Amygdala (tissue), 56 donors: ENCODE results near the gene EPHB1.

Experiments
- DNase-seq, 56 donors: peaks; one replicate each; lab custom pipeline; 2025; lab: John Stamatoyannopoulos, UW

EPHB1 gene

DNA sequence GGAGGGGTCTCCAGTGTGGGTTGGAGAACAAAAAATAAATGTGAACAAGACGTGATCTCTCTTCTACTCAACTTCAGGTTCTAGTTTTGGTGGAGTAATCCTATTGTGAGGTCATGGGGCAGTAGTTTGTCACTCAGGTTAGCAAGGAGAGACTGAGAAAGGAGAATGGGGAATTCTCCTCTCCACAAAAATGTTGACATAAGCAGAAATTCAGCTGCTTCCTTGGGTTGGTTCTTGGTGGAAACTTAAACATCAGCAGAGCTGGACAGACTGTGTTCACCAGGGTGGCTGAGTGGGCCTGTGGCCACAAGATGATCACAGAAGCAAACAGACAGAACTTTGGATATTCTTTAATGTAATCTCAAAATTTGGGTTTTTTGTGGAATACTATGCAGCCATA is 78.7 kb downstream of the EPHB1 start:
- DNase-seq = no peak

DNA sequence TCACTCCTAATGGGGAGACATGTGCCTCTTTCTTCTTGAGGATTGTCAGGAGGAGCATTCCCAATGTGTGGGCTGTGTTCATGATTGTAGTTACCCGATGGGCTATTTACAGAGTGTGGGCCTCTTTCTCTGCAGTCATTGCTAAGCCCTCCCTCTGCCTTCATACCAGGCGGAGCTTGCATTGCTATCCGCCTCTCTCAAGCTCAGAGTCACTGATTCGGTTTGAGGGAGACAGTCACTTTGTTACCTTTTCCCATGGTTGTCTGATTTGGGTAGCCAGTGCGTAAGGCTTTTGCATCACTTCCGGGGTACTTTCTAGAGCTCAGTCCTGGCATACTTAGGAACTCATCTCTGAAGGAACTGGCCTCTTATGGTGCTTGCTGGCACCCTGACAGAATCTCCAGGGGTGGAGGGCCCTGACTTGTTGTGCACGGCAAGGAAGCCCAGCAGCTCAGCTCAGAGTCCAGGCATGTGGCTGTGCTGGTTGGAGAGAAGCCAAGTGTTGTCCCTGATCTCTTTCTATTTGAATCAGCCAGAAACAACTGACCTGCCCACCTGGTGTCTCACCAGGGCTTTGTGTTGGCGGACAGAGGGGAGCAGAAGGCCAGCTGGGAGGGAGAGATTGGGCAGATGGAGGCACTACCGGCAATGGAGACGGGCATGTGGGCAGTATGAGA is 79.8 kb downstream of the EPHB1 start:
- peak in 3 of 56 donors; percentile 17 to 52 (median 34) for DNase-seq

GRCh38 chr3:134876836-134877235 is 81.8 kb downstream of the EPHB1 start:
- no peak for DNase-seq

DNA sequence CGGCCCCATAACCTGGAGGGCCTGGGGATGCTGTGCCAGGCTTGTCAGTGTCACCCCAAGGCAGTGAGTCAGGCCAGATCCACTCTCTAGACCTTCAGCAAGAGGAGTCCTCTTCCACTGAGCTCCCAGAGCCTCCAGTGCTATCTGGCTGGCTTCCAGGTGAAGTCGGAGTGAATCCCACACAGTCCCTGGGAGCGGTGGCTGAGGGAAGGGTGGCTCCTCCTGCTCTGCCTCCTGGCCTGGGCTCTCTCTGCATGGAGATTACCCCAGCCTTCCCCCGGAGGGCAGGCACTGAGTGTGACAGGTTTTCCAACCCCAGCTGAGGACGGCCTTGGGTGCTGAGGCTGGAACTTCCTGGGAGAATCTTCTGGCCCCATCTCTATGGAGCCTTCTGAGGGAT is 82.7 kb downstream of the EPHB1 start:
- DNase-seq = no peak

- peak in 8 of 56 donors; percentile 6 to 46 (median 13) for DNase-seq
Observed at GRCh38 chr3:134879990-134880389, 84.9 kb downstream of the EPHB1 start.

- no peak for DNase-seq
Observed at GRCh38 chr3:134880431-134880830, 85.4 kb downstream of the EPHB1 start.

DNA sequence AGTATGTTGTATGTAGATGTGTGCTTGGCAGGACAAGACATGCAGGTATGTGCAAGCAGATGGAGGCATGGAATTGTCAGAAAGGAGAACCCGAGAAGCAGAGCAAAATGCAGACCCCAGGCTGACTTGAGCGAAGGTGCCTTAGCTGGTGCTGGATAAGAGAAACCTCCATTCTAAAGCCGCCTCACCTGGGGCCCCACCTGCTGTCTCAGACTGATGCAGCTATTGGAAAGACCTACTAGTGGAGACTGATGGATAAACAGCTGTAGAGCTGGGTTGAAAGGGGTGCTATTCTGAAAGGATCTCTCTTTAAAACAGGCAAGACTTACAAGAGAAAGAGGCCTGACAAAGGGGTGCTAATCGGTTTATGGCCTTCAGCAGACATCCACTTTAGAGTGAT is 86.2 kb downstream of the EPHB1 start:
- no peak for DNase-seq

DNA sequence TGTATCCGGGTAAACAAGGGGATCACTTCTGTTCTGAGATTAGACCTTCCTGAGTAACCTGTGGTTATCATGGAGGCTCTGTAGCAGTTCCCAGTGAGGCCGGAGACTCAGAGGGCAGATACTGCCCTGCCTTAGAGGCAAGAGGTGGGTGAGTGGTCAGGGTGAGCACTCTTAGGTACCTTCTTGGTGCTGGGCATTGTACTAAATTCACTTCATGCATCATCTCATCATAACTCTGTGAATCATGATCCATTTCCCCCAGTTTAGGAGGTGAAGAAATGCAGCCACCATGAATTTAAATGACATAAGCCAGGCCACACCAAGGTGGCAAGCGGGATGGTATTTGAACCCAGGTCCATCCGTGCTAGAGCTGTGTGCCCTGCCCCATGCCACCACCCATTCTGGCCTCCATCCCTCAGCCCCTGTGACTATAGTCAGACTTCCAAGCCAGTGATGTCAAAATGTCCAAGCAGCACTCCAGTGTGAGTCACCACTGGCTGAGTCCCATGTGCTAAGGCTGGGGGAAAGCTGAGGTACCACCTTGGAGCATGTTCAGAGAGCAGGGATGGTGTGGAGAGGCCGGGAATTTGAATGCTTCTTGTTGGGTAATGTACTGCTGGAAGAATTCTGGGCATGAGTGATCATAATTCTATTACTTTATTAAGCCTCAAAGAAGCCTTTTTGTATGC is 88.8 kb downstream of the EPHB1 start:
- DNase-seq = no peak

- no peak for DNase-seq
Observed at GRCh38 chr3:134885877-134886621, 91.0 kb downstream of the EPHB1 start.

DNA sequence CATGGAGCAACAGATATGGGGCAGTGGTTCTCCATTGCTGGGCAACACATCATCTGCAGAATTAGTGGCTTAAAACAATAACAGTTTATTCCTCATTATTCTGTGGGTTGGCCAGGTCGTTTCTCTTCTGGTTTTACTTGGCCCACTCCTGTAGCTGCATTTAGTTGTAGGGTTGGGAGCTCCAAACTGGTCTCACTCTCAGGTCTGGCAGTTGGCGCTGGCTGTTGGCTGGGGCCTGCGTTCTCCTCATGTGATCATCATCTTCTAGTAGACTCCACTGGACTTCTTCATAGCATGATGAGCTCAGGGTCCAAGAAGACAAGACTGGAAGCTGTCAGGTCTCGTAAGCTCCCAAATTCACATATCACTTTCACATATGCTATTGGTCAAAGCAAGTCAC is 91.9 kb downstream of the EPHB1 start:
- no peak for DNase-seq

GRCh38 chr3:134887536-134887935 is 92.5 kb downstream of the EPHB1 start:
- DNase-seq = no peak

- no peak for DNase-seq
Observed at GRCh38 chr3:134892326-134892725, 97.3 kb downstream of the EPHB1 start.

GRCh38 chr3:134892761-134893160 is 97.7 kb downstream of the EPHB1 start:
- DNase-seq = no peak

DNA sequence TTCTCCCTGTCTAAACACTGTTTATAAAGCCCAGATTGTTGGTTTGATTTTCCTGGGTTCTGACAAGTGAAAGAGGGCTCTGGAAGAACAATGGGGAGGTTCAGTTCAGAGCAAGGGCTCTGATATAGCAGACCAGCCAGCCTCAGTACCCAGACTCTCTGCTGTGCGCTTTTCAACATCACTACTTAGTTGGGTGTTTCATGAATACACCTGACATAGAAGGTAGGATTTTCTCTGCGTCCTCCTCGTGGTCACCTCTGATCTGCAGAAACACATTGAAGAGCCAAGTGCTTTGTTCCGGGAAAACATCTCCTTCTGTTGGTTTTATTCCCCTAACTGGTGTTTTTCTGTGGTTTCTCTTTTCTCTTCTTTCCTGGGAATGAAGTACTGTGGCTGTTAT is 99.5 kb downstream of the EPHB1 start:
- DNase-seq = no peak

DNA sequence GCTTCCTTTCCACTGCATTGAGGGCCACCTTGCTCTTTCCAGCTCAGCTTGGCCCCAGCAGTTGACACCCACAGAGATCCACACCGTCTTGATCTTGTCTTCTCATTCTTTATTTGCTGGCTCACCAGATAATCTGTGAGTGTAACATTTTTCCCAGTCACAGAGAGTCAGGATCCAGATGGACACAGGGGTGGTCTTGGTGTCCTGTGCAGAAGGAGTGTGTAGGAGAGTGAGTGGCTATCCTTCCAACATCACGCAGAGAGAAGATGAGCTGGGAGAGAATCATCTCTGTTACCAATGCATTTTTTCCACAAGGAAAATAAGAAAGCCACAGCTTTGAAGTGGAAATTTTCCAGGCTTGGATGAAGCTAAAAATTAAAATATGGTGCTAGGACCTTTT is 100.1 kb downstream of the EPHB1 start:
- no peak for DNase-seq

DNA sequence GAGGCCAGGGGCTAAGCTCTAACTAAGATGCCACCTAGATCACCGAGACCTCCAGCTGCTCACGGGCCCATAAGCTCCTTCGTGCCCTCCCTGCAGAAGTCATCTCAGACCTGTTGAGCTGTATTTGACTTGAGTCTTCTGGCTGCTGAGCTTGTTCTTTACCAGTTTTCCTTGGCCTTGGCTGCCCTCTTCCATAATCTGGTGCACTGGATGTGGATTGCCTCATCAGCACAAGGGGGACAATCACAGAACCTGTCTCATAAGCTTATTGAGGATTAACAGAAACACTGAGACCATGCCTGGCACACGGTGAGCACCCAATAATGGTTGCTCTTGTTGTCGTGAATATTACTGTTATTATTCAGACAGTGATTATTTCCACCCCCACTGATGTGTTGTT is 101.1 kb downstream of the EPHB1 start:
- DNase-seq = no peak

DNA sequence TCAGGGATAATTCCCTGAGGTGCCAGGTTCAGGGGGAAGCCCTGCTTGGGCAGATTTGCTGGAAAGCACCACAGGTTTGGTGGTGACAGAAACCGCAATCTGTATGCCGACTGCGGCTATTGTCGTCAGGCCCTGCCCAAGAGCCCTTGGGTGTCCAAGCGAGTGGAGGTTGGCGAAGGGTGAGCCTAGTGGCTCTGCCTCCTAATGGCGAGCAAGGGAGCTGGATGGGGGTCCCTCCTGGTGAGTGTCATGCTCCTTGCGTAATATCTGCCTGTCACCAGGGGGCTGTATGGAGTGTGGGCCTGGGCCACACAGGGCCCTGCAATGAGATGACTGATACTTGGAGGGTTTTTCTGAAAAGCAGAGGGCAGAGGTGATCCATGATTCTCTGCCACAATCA is 101.6 kb downstream of the EPHB1 start:
- DNase-seq = no peak

GRCh38 chr3:134897391-134898141 is 102.5 kb downstream of the EPHB1 start:
- no peak for DNase-seq

DNA sequence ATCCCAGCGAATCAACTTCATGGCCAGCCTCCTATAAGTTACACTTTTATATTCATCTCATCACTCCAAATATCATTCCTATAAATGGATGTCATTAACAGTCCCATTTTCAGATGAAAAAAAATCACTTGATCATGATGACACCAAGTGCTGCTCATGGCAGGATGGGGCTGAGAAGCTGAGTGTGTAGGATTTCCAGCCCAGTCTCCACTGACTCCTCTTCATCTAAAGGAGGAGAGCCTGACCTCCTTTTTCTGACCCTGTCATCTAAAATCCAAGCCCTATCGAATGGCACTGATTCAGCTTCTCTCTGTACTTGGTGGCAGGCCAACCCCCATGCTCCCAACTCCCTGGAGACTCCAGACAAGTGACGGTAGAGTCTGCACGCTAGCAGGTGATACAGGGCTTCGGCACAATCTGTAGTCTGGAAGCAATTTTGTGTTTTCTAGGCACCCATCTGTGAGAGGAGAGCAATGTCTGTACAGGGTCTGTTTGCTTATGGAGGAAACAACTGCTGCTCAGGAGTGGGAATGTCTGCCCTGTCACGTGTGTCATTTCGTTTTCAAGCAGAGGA is 103.2 kb downstream of the EPHB1 start:
- DNase-seq = no peak

DNA sequence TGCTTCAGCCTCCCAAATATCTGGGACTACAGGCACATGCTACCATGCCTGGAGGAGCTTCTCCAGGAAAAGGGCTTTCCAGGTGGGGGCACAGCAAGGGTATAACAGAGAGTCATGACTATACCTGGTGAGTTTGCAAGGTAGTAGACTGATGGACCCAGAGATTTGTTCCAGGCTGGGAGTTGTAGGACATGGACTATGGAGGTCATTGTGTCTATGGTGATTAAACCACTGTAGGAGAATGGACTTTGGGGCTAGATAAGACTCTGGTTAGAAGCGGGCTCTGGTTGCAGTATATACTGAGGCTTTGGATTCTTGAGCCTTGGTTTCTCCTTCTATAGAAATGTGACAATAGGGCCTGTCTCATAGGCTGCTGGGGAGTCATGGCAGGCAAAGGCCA is 104.7 kb downstream of the EPHB1 start:
- DNase-seq = no peak

DNA sequence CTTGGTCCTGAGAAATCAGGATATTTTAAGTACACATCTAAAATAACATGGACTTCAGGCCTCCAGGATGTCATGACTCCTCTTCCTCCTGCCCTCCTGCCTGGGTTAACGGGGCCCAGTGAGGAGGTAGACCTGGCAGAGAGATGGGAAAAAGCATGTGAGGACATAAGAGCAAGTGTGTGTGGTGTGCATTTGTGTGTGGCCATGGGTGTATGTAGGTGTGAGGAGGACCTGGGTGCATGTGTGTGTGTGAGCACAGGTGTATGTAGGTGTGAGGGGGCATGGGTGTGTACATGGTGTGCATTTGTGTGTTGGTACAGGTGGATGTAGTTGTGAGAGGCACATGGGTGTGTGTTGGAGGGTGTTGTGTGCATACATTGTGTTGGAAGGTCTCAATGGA is 105.4 kb downstream of the EPHB1 start:
- no peak for DNase-seq
